D341Med (cell line): ENCODE measurements around the gene FAHD1.
A peak's percentile ranks its signal among the peaks of the same experiment; 100 is the strongest.
"Not testable (repeated sequence)": the region's sequence is repeated elsewhere in the genome, so short reads cannot be mapped to it uniquely, and the experiment has no call there.

ENCODE experiments used
- DNase-seq: peaks from one replicate; pipeline ENCODE4 v3.0.0; 2012; ENCODE audit warnings: low spot score

Gene FAHD1

DNA sequence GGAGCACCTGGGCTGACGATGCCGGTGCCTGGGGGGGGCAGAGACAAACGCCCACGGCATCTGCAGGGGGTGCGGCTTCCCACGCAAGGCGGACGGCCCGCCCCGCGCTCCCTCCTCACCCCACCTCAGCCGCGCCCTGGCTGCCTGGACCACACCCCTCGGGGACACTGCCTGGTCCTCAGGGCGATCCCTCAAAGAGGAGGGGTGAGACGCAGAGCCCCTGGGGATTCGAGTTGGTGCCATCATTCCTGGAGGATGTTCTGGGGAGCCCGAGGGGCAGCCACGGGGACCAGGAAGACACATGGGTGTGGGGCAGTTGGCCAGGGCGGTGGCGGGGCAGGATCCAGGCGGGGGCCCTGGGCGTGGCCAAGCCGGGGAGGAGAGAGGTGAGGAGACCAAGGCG, 37.4 kb upstream of the FAHD1 start:
- no peak for DNase-seq

DNA sequence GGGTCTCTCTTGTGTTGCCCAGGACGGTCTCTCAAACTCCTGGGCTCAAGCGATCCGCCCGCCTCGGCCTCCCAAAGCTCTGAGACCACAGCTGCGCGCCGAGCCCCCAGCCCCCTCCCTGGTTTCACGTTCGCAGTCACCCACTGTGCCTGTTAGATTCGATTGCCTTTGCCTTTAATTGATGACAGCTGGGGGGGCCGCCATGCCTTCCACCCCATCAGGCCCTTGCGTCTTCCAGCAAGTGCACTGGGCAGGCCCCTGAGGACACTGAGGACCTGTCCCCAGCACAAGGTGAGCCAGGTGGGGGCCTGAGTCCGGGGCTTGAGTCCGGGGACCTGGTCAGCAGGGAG, 36.8 kb upstream of the FAHD1 start:
- DNase-seq = no peak

GRCh38 chr16:1790611-1791255, 36.3 kb upstream of the FAHD1 start:
- DNase-seq = no peak

GRCh38 chr16:1791256-1791942, 35.6 kb upstream of the FAHD1 start:
- DNase-seq = no peak

DNA sequence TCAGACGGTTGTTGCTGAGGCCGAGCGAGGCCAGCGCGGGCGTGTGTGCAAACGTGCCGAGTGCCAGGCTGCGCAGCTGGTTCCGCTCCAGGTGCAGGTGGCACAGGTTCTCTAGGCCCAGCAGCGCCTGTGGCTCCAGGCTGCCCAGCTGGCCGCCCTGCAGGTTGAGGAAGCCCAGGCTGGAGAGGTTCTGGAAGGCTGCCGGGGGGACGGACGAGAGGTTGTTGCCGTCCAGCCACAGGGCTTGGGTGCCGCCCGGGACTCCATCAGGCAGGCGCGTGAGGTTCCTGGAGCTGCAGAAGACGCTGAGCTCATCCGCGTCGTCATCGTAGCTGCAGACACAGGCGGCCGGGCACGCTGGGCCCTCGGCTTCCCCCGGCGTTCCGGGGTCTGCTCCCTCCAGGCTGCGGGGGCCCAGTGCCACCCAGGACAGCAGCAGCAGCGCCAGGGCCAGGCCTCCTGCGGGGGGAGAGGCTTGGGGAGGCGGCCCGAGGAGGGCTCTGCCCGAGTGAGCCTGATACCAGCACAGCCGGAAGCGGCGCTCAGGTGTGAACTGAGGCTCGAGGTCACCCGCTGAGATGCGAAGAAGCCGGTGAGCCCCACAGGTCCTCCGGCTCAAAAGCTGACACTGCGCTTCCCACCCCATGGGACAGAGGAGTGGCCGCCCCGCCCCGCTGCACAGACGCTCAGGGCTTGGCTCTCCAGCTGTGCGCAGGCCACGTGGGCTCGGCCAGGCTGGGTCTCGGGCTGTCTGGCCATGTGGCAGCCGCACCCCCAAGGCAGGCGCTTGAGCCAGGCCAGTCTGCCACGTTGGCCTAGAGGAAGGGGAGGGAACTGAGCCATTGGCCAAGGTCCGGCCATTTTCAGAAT, 34.8 kb upstream of the FAHD1 start:
- no peak for DNase-seq

- DNase-seq = no peak
Observed at GRCh38 chr16:1792836-1793577, 34.0 kb upstream of the FAHD1 start.

- no peak for DNase-seq
Observed at GRCh38 chr16:1793578-1794220, 33.3 kb upstream of the FAHD1 start, which contains the start of gene IGFALS. TSS of gene IGFALS (minus strand) at chr16:1793705. CDS start at chr16:1793652, 53 bp downstream.

DNA sequence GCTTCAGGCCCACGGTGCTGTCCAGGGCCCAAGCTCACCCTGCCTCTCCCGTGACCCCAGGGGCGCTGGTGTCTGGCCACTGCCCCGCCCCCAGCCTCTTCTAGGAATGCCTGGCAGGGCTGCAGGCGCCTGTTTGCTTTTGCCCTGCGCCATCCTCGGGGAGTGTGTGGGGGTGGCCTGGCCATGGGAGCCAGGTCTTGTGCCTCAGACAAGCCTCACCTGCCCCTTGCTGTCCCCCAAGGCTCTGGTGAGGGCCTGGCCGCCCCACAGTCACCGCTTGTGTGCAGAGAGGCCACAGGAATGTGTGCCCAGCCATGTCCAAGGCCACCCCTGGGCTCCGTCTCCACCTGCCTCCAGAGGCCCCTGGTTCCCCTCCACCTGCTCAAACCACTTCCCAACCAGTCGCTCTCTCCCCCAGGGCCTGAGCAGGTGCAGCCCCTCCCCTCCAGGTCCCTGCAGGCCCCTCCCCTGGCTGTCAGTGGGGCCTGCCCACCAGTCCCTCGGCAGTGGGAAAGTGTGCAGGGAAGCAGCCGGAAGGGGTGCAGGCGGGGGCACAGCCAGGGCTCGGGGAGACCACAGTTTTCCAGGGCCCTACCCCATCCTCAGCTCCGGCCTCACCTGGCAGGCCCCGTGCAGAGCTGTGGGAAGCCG, 32.7 kb upstream of the FAHD1 start:
- no peak for DNase-seq

- no peak for DNase-seq
Observed at GRCh38 chr16:1794908-1795666, 31.9 kb upstream of the FAHD1 start.

DNA sequence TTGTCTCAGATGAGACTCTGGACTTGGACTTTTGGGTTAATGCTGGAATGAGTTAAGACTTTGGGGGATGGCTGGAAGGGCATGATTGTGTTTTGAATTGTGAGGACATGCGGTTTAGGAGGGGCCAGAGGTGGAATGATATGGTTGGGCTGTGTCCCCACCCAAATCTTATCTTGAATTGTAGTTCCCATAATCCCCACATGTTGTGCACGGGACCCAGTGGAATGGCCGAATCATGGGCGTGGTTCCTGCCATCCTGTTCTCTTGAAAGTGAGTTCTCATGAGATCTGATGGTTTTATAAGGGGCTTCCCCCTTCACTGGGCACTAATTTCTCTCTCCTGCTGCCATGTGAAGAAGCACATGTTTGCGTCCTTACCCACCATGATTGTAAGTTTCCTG, 27.7 kb upstream of the FAHD1 start:
- DNase-seq = not testable (repeated sequence)

DNA sequence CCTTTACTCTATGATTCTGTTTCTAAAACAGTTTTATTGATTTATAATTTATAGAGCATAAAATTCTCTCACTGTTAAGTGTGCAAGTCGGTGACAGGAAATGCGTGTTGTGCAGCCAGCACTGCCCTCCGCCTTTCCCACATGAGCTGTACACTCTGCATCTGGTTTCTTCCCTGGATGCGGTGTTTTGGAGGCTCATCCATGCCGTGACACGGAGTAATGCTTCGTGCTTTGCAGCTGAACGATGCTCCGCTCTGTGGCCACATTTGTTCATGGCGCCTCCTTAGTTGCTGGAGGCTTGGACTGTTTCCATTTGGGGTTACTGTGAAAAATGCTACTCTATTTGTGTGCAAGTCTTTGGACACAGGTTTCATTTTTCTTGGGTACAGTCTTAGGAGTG, 26.3 kb upstream of the FAHD1 start:
- no peak for DNase-seq

- no peak for DNase-seq
Observed at GRCh38 chr16:1807626-1808025, 19.4 kb upstream of the FAHD1 start.

DNA sequence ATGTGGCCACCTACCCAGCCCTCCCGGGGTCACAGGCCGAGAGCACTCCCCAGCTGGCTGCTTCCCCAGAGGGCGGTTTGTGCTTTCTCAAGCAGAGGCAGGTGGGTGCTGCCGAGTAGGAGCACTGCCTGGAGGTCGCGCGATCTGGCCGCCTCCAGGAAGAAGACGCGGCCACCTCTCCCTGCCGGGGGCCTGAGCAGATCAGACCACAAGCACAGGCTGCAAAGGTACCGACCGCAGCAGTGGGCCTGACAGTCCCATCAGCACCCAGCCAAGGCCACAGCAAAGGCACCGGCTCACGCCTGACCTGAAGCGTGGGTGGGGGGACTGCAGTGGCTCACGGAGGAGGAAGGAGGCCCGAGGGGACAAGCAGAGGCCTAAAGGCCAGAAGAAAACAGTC, 18.3 kb upstream of the FAHD1 start:
- no peak for DNase-seq

GRCh38 chr16:1809281-1809801, 17.7 kb upstream of the FAHD1 start:
- no peak for DNase-seq

DNA sequence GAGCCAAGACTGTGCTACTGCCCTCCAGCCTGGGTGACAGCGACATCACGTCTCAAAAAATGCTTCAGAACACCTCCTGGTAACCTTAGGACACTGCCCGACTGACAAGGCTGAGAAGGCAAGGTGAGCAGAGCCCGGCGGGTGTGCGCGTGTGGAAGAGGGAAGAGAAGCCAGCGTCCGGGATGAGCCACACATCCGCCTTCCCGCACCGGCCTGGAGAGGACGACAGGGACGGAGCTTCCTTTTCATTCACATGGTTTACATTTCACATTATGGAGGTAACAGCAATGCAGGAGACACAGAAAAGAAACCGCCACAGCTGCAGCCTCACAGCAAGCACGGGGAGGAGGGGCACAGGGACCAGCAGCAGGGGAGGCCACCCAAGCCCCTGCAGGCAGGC, 16.9 kb upstream of the FAHD1 start:
- no peak for DNase-seq

- no peak for DNase-seq
Observed at GRCh38 chr16:1810536-1810935, 16.5 kb upstream of the FAHD1 start.

DNA sequence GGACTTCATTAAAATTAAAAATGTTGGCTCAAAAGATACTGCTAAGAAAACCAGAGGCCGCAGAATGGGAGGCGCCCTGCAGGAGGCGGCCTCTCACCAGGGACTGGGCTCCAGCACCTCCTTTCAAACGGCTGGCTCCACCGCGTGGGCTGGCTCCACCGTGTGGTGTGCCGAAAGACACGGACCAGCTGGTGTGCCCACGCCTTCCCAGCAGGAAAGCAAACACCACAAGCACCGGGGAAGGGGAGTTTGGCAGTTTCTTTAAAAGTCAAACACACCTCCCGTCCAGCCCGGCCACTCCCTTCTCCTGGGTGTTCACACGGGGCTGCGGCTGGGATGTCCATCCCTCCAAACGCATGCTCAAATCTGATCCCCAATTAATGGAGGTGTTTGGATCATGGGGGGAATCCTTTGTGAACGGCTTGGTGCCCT, 14.3 kb upstream of the FAHD1 start:
- peak; percentile 88 for DNase-seq

DNA sequence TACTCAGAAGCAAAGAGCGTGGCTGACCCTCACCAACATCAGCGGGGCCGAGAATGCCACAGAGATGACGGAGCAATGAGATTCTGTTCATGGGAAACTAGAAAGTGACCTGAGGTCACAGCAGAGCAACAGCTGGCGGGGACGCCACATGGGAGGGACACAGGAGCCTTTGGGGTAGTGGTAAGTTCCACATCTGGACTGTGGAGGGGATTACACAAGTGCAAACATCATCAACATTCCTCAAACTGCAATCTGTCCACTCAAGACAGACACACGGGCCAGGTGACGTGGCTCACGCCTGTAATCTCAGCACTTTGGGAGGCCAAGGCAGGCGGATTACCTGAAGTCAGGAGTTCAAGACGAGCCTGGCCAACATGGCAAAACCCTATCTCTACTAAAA, 11.5 kb upstream of the FAHD1 start:
- DNase-seq = no peak

- no peak for DNase-seq
Observed at GRCh38 chr16:1816396-1817275, 10.4 kb upstream of the FAHD1 start.
